Epithelial cell of proximal tubule (primary cell): ENCODE measurements around the gene HES4. TPM values are rescaled to one million over a fixed set of nuclear protein-coding genes. Genes with fewer than 3 reads are reported as not detected.

Source experiments
- DNase-seq: peaks from one replicate; pipeline ENCODE4 v3.0.0-alpha.2; 2011; ENCODE audit warnings: low read depth
- H3K4me3 ChIP-seq: 2 replicates; pipeline ENCODE4 v1.5.1; 2011; ENCODE audit warnings: low read depth, mild to moderate bottlenecking, low read length
- total RNA-seq: library from RNA; depleted of rRNA; stranded (reverse); fragments of >200 nt; gene quantifications from 2 replicates; pipeline ENCODE4 v1.2.3, GENCODE V29; 2015
- TF ChIP-seq, protein P1 (sequence below): conservative IDR thresholded peaks from 2 replicates; pipeline ENCODE4 v1.5.1; 2012; ENCODE audit warnings: low read depth, mild to moderate bottlenecking, low read length

HES4 gene, protein sequence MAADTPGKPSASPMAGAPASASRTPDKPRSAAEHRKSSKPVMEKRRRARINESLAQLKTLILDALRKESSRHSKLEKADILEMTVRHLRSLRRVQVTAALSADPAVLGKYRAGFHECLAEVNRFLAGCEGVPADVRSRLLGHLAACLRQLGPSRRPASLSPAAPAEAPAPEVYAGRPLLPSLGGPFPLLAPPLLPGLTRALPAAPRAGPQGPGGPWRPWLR
- 141 and 193 TPM in 2 replicates for total RNA-seq

DNA sequence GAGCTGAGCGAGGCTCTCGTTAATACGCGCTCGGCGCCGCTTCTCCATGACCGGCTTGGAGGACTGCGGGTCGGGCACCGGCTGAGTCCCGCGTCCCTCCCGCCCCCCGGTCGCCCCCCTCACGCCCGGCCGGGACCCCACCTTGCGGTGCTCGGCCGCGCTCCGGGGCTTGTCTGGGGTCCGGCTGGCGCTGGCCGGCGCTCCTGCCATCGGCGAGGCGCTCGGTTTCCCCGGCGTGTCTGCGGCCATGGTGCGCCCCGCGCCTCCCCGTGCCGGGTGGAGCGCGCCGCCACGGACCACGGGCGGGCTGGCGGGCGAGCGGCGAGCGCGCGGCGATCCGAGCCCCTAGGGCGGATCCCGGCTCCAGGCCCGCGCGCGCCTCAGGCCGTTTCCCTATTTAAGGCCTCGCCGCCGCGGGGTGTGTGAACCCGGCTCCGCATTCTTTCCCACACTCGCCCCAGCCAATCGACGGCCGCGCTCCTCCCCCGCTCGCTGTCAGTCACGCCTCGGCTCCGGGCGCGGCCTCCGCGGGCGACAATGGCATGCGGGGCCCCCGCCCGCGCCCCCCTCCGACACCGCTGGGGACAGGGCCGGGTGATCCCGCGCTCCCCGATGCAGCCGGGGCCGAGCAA lies at the start of gene HES4:
Gene HES4, minus strand, starts transcription at position 373 of the 632 bp plus-strand sequence. Its CDS starts 124 bp downstream, at position 249.
- H3K4me3 ChIP-seq, result peak within 1 kb of the TSS; percentile 80
- TF ChIP-seq, protein P1, sequence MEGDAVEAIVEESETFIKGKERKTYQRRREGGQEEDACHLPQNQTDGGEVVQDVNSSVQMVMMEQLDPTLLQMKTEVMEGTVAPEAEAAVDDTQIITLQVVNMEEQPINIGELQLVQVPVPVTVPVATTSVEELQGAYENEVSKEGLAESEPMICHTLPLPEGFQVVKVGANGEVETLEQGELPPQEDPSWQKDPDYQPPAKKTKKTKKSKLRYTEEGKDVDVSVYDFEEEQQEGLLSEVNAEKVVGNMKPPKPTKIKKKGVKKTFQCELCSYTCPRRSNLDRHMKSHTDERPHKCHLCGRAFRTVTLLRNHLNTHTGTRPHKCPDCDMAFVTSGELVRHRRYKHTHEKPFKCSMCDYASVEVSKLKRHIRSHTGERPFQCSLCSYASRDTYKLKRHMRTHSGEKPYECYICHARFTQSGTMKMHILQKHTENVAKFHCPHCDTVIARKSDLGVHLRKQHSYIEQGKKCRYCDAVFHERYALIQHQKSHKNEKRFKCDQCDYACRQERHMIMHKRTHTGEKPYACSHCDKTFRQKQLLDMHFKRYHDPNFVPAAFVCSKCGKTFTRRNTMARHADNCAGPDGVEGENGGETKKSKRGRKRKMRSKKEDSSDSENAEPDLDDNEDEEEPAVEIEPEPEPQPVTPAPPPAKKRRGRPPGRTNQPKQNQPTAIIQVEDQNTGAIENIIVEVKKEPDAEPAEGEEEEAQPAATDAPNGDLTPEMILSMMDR, result no peak
- DNase-seq, result no peak

DNA sequence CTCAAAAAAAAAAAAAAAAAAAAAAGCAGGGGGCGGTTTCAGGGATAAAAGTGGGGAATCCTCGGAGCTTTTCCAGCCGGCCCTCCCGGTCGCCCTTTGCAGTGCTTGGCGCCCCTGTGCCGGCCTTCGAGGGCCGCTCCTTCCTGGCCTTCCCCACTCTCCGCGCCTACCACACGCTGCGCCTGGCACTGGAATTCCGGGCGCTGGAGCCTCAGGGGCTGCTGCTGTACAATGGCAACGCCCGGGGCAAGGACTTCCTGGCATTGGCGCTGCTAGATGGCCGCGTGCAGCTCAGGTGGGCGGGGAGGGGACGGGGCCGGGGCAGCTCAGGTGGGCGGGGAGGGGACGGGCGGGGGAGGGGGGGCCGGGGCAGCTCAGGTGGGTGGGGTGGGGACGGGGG lies 48.9 kb upstream of the HES4 start:
- H3K4me3 ChIP-seq, result no peak overlapping the region
- no peak for DNase-seq
- TF ChIP-seq, protein P1, result no peak

DNA sequence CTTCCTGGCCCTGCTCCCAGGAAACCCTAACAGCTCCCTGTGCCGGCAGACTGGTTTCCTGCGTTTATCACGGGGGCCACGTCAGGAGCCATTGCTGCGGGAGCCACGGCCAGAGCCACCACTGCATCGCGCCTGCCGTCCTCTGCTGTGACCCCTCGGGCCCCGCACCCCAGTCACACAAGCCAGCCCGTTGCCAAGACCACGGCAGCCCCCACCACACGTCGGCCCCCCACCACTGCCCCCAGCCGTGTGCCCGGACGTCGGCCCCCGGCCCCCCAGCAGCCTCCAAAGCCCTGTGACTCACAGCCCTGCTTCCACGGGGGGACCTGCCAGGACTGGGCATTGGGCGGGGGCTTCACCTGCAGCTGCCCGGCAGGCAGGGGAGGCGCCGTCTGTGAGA lies 48.1 kb upstream of the HES4 start:
- TF ChIP-seq, protein P1, result no peak
- no peak overlapping the region for H3K4me3 ChIP-seq

DNA sequence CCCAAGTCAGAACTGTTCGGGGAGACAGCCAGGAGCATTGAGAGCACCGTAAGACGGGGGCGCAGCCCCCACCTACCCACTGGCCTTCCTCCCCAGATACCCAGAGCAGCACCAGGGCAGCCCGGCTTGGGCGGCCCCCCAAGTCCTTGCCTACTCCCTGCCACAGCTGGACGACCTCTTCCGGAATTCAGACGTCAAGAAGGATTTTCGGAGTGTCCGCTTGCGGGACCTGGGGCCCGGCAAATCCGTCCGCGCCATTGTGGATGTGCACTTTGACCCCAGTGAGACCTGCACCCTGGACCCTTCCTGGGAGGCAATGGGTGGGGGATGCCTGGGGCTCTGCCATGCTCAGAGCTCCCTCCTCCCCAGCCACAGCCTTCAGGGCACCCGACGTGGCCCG lies 47.5 kb upstream of the HES4 start:
- no peak overlapping the region for H3K4me3 ChIP-seq
- no peak for DNase-seq
- TF ChIP-seq, protein P1, result no peak

More for the DNA sequence above, 48.1 kb upstream of the HES4 start:
- no peak for DNase-seq

DNA sequence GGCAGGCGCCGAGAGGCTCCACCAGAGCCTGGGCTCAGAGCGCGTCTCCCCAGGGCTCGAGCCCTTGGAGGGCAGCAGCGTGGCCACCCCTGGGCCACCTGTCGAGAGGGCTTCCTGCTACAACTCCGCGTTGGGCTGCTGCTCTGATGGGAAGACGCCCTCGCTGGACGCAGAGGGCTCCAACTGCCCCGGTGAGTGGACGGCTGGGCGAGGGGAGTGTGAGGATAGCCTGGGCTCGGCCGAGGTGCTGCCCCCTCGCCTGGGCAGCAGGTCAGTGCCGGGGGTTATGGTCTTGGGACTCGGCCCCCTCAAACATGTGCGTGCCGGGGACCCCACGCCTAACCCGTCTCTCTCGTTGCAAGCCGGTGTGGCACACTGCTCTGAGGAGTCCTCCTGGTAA lies 46.9 kb upstream of the HES4 start:
- DNase-seq, result no peak
- TF ChIP-seq, protein P1, result no peak
- H3K4me3 ChIP-seq, result no peak overlapping the region

DNA sequence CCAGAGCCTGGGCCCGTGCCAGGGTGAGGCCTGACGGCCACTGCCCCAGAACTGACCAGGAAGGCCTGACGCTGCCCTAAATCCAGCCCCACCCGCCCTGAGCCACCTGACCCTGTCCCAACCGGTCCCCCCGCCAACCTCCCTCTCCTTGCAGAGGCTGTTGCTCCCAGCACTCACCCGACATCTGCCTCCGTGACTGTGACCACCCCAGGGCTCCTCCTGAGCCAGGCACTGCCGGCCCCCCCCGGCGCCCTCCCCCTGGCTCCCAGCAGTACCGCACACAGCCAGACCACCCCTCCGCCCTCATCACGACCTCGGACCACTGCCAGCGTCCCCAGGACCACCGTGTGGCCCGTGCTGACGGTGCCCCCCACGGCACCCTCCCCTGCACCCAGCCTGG lies 46.3 kb upstream of the HES4 start:
- no peak overlapping the region for H3K4me3 ChIP-seq
- TF ChIP-seq, protein P1, result no peak
- no peak for DNase-seq

DNA sequence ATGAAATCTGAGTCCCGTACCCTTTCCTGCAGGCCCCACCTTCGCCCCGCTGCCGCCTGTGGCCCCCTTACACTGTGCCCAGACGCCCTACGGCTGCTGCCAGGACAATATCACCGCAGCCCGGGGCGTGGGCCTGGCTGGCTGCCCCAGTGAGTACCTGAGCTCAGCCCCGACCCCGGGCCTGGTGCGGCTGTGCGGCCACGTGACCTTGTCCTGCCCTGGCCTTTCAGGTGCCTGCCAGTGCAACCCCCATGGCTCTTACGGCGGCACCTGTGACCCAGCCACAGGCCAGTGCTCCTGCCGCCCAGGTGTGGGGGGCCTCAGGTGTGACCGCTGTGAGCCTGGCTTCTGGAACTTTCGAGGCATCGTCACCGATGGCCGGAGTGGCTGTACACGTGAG lies 45.2 kb upstream of the HES4 start:
- no peak for DNase-seq
- H3K4me3 ChIP-seq, result no peak overlapping the region
- TF ChIP-seq, protein P1, result no peak
